ENCODE data around the gene SDE2.
A peak's percentile ranks its signal among the peaks of the same experiment; 100 is the strongest.
"Not testable (repeated sequence)": the region's sequence is repeated elsewhere in the genome, so short reads cannot be mapped to it uniquely, and the experiment has no call there.

SDE2 gene

DNA sequence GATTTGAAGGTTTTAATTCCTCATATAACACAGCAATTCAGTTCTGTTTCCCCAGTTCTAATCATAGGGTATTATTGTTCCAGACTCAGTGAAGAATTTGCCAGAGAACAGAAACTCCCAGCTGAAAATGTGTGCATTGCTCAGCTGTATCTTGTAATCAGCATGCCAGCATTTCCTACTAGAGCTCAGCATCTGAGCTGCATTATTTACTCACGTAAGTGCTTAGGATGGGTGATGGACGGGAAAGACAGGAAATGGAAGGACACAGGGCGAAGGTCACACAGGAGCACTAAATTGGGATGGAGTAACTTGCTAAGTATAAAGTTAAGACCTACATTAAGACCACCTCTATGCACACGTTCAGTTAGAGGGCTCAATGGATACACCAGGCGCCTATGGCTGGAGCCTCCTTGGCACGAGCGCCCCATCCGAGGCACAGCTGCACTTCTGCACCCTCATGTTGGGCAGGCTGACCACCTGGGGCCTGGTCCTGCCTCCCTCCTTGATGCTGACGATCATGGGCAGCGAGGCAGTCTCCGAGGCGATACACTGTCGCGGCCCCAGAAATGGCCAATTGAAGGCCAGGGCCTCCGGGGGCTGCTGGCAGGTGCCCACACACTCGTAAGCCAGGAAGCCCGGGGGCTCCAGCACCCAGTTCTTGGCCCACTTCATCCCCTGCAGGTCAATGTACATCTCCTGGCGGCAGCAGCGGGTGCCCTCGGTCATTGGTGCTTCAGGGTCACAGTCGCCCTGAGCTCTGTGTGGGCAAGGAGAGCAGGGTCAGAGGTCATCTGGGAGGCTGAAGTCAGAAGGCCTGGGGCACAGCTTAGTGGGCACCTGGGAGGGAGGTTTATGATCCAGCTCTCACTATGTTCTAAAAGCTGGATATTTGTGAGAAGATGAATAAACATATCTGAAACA, 61.8 kb downstream of the SDE2 start:
- H3K27ac ChIP-seq = peak overlapping the region; percentile 45
- TF ChIP-seq, protein P1, sequence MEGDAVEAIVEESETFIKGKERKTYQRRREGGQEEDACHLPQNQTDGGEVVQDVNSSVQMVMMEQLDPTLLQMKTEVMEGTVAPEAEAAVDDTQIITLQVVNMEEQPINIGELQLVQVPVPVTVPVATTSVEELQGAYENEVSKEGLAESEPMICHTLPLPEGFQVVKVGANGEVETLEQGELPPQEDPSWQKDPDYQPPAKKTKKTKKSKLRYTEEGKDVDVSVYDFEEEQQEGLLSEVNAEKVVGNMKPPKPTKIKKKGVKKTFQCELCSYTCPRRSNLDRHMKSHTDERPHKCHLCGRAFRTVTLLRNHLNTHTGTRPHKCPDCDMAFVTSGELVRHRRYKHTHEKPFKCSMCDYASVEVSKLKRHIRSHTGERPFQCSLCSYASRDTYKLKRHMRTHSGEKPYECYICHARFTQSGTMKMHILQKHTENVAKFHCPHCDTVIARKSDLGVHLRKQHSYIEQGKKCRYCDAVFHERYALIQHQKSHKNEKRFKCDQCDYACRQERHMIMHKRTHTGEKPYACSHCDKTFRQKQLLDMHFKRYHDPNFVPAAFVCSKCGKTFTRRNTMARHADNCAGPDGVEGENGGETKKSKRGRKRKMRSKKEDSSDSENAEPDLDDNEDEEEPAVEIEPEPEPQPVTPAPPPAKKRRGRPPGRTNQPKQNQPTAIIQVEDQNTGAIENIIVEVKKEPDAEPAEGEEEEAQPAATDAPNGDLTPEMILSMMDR (conservative IDR thresholded peaks at IDR 0.05) = no peak

DNA sequence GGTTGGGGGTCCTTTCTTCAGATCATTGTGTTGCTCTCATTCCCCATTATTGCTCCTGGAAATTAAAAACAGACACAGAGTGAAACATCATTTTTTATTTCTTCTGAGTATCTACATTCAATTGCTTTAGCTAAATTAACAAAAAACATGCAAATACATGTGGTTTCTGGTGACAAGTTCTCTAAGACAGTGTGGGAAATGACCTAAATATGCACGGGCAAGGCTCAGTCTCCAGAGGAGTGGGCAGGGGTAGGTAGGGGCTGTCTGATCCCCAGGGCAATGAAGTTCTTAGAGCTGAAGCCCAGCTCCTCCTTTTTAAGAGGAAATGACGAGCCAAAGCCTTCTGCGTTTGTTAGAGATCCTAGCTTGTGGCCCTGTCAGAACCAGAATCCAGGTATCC, 62.6 kb downstream of the SDE2 start:
- TF ChIP-seq, protein P1 (conservative IDR thresholded peaks at IDR 0.05) = no peak
- H3K27ac ChIP-seq = peak overlapping the region; percentile 45

DNA sequence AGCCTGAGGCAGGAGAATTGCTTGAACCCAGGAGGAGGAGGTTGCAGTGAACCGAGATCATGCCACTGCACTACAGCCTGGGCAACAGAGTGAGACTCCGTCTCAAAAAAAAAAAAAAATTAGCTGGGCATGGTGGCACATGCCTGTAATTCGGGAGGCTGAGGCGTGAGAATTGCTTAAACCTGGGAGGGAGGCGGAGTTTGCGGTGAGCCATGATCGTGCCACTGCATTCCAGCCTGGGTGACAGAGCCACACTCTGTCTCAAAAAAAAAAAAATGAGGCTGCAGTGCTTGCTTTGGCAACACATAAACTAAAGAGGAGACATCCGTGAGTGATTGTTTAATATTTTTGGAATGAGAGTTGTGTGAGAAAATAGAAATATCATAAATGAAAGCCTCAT, 63.1 kb downstream of the SDE2 start:
- not testable (repeated sequence) for H3K27ac ChIP-seq

- TF ChIP-seq, protein P1 (conservative IDR thresholded peaks at IDR 0.05) = no peak
- H3K27ac ChIP-seq = no peak overlapping the region
Observed at GRCh38 chr1:225934711-225935110, 64.4 kb downstream of the SDE2 start.

- TF ChIP-seq, protein P1 (conservative IDR thresholded peaks at IDR 0.05) = no peak
- no peak overlapping the region for H3K27ac ChIP-seq
Observed at GRCh38 chr1:225933072-225933471, 66.1 kb downstream of the SDE2 start.
